OCI-LY1 (cell line): ENCODE measurements around the gene GAPDH.
A peak's percentile ranks its signal among the peaks of the same experiment; 100 is the strongest.

Experiments used
- H2AFZ ChIP-seq: fragments of 200-600 bp; sonication (generic), shearing (Covaris generic); 2 replicates; pipeline ENCODE4 v1.6.0; 2014; ENCODE audit warnings: antibody characterized with exemption, mild to moderate bottlenecking, low read length
- H3F3A ChIP-seq: fragments of 200-600 bp; sonication (generic), shearing (Covaris generic); 2 replicates; pipeline ENCODE4 v1.6.0; 2014; ENCODE audit warnings: mild to moderate bottlenecking, antibody characterized with exemption, low read length, moderate library complexity; ENCODE audit not compliant: insufficient read depth
- H3K27ac ChIP-seq: fragments of 200-600 bp; sonication (generic); 2 replicates; pipeline ENCODE4 v1.5.1; 2014; ENCODE audit warnings: low read length, mixed run types, mild to moderate bottlenecking, low read depth; ENCODE audit not compliant: poor library complexity, severe bottlenecking
- H3K27me3 ChIP-seq: fragments of 200-600 bp; sonication (generic); 2 replicates; pipeline ENCODE4 v1.6.0; 2014; ENCODE audit warnings: antibody characterized with exemption, mild to moderate bottlenecking, low read length, moderate library complexity; ENCODE audit not compliant: insufficient read depth
- H3K36me3 ChIP-seq: fragments of 200-600 bp; sonication (generic); 2 replicates; pipeline ENCODE4 v1.6.1; 2014; ENCODE audit warnings: mild to moderate bottlenecking, antibody characterized with exemption, low read length, moderate library complexity, mixed read lengths; ENCODE audit not compliant: insufficient read depth
- H3K4me1 ChIP-seq: fragments of 200-600 bp; sonication (generic); 2 replicates; pipeline ENCODE4 v1.5.1; 2014; ENCODE audit warnings: mild to moderate bottlenecking, low read length, moderate library complexity; ENCODE audit not compliant: insufficient read depth, severe bottlenecking
- H3K4me2 ChIP-seq: fragments of 200-600 bp; sonication (generic), shearing (Covaris generic); 2 replicates; pipeline ENCODE4 v1.6.1; 2014; ENCODE audit warnings: low read length
- H3K4me3 ChIP-seq: fragments of 200-600 bp; sonication (generic); 2 replicates; pipeline ENCODE4 v1.5.1; 2014; ENCODE audit warnings: low read length, low read depth, mild to moderate bottlenecking, mixed read lengths; ENCODE audit not compliant: poor library complexity, severe bottlenecking
- H3K79me2 ChIP-seq: fragments of 200-600 bp; shearing (Covaris generic); 2 replicates; pipeline ENCODE4 v1.6.1; 2016; ENCODE audit warnings: mixed run types, low read length, mixed read lengths; ENCODE audit not compliant: insufficient read depth
- H3K9ac ChIP-seq: fragments of 200-600 bp; sonication (generic), shearing (Covaris generic); 2 replicates; pipeline ENCODE4 v1.6.1; 2014; ENCODE audit warnings: mild to moderate bottlenecking, low read length, mixed read lengths
- H3K9me2 ChIP-seq: fragments of 200-600 bp; sonication (generic), shearing (Covaris generic); 2 replicates; pipeline ENCODE4 v1.6.1; 2014; ENCODE audit warnings: low read depth, mild to moderate bottlenecking, low read length, mixed read lengths
- H3K9me3 ChIP-seq: fragments of 200-600 bp; shearing (Covaris generic); 2 replicates; pipeline ENCODE4 v1.6.1; 2014; ENCODE audit warnings: low read length, mixed read lengths
- H4K20me1 ChIP-seq: fragments of 200-600 bp; sonication (generic), shearing (Covaris generic); 2 replicates; pipeline ENCODE4 v1.6.0; 2016; ENCODE audit warnings: mild to moderate bottlenecking, low read length; ENCODE audit not compliant: insufficient read depth
- CTCF ChIP-seq: fragments of 200-600 bp; sonication (generic), shearing (Covaris generic); IDR thresholded peaks from 2 replicates; pipeline ENCODE4 v1.5.1; 2017; ENCODE audit warnings: mild to moderate bottlenecking, antibody characterized with exemption, low read length, moderate library complexity, mixed read lengths
- EZH2 ChIP-seq: fragments of 200-600 bp; sonication (generic), shearing (Covaris generic); IDR thresholded peaks from 2 replicates; pipeline ENCODE4 v1.8.0; 2017; ENCODE audit warnings: borderline replicate concordance, mixed run types, mild to moderate bottlenecking, antibody characterized with exemption, low read length, moderate library complexity, mixed read lengths

The GAPDH gene

DNA sequence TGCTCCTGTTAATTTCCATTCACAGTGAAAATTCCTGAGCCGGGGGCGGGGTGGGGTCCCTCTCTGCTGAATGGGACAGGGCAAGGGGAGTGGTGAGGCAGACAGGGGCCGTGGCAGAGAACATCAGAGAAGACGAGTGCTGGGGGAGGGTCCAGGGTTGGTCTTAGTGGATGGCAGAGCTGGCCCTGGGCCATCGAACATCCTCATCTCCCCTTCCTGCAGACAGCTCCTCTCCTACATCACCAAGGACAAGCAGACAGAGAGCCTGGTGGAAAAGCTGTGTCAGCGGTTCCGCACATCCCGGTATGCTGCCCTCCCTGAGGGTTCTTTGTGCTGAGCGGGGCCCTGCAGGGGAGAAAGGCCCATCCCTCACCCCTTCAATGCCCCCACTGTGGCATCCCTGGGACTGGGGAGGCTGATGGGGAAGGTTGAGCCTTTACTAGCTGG is 5.0 kb upstream of the GAPDH start:
- no peak overlapping the region for H3K4me2 ChIP-seq
- TF ChIP-seq CTCF: no peak
- TF ChIP-seq EZH2: no peak
- no peak overlapping the region for H3K4me3 ChIP-seq
- no peaks in the 10 kb centered on the region for H3K79me2 ChIP-seq
- H3K9me2 ChIP-seq: no peaks in the 10 kb centered on the region
- H3K9me3 ChIP-seq: no peaks in the 10 kb centered on the region
- H3K4me1 ChIP-seq: peaks cover 21% of the 10 kb centered on the region
- no peaks in the 10 kb centered on the region for H4K20me1 ChIP-seq
- no peak overlapping the region for H3K27ac ChIP-seq
- H3K36me3 ChIP-seq: peaks cover 82% of the 10 kb centered on the region
- H3F3A ChIP-seq: no peaks in the 10 kb centered on the region
- H2AFZ ChIP-seq: no peak overlapping the region
- no peaks in the 10 kb centered on the region for H3K27me3 ChIP-seq
- H3K9ac ChIP-seq: no peak overlapping the region

DNA sequence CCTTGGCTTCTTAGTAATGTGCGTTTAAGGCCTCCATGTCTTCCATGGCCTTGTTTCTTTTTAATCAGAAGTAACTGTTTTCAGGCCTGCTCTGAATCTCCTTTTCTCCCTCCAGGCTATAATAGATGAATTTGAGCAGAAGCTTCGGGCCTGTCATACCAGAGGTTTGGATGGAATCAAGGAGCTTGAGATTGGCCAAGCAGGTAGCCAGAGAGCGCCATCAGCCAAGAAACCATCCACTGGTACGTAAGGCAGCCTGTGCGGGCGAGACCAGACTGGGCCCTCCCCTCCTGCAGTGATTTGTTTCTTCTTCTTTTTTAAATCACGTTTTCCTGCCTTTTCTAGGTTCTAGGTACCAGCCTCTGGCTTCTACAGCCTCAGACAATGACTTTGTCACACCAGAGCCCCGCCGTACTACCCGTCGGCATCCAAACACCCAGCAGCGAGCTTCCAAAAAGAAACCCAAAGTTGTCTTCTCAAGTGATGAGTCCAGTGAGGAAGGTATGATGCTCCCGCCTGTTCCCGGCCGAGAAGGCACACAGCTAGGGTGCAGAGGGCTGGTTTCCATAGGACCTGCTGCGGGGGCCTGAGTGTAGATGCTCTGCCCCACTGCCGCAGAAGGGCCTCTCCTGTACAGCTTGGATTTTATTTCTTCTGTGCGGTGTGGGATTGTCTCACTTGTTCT is 3.6 kb upstream of the GAPDH start:
- no peaks in the 10 kb centered on the region for H3K27me3 ChIP-seq
- H3K36me3 ChIP-seq: peaks cover 81% of the 10 kb centered on the region
- no peak for TF ChIP-seq EZH2
- no peak for TF ChIP-seq CTCF
- H3K9ac ChIP-seq: no peak overlapping the region
- no peak overlapping the region for H2AFZ ChIP-seq
- no peak overlapping the region for H3K4me2 ChIP-seq
- no peaks in the 10 kb centered on the region for H3K9me2 ChIP-seq
- no peak overlapping the region for H3K27ac ChIP-seq
- peaks cover 12% of the 10 kb centered on the region for H3K79me2 ChIP-seq
- H3K4me3 ChIP-seq: no peak overlapping the region
- H3K9me3 ChIP-seq: no peaks in the 10 kb centered on the region
- H4K20me1 ChIP-seq: no peaks in the 10 kb centered on the region
- H3F3A ChIP-seq: no peaks in the 10 kb centered on the region
- peaks cover 24% of the 10 kb centered on the region for H3K4me1 ChIP-seq

DNA sequence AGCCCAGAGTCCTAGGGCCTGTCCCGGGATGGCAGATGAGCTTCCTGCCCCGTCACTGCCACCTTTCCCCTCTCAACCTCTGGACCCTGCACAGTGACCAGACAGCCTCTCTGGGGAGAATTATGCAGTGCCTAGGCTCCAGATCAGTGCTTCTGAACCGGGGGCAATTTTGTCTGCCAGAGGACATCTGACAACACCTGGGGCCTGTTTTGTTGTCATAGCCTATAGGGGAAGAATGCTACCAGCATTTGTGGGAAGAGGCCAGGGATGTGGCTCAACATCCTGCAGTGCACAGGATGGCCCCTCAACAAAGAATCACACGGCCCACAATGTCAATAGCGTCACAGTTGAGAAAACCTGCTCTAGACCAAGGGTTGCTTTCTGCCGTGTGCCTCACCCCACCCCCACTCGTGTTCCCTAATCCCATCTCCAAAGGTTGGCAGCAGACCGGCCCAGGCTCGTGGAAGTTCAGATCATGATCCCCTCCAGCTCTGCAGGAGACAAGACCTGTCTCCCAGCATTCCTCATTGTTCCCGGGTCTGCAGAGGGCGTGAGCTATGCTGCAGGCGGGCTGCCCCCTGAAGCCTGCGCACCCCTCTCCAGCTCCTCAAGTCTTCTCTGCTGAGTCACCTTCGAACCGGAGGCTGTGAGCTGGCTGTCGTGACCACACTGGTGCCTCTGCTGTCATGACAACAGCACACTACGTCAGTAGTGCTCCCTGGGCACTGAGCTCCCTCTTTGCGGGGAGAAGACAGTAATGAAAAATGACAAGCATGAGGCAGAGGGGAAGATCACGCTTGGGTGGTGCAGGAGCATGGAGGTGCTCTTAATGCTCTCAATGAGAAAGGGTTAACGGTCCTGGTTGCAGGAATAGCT is 2.0 kb upstream of the GAPDH start:
- TF ChIP-seq CTCF (no peak), EZH2 (no peak)
- H3K4me3 ChIP-seq: peak overlapping the region; percentile 98
- H3K9ac ChIP-seq: peak overlapping the region; percentile 92
- no peaks in the 10 kb centered on the region; the same call in 1 of the 2 replicates for H3F3A ChIP-seq
- no peaks in the 10 kb centered on the region for H3K27me3 ChIP-seq
- no peaks in the 10 kb centered on the region for H3K9me3 ChIP-seq
- peak overlapping the region; percentile 85 for H3K27ac ChIP-seq
- peaks cover 40% of the 10 kb centered on the region for H3K4me1 ChIP-seq
- H3K79me2 ChIP-seq: peaks cover 17% of the 10 kb centered on the region
- no peaks in the 10 kb centered on the region for H3K9me2 ChIP-seq
- no peak overlapping the region for H2AFZ ChIP-seq
- H4K20me1 ChIP-seq: no peaks in the 10 kb centered on the region
- peak overlapping the region; percentile 88 for H3K4me2 ChIP-seq
- peaks cover 81% of the 10 kb centered on the region for H3K36me3 ChIP-seq
